RWPE2 (cell line): Measurements from ENCODE around the gene USP32.

Experiments
- ATAC-seq: fragments of 200-7000 bp; cut with Tn5 transposase; 3 replicates; pipeline ENCODE4 v1.9.1; 2021; ENCODE audit warnings: low read depth
- DNase-seq: peaks from one replicate; pipeline ENCODE4 v3.0.0-alpha.2; 2020; ENCODE audit warnings: low spot score
- H3K27ac ChIP-seq: fragments of 450-650 bp; 2 replicates; pipeline ENCODE4 v1.5.1; 2017; ENCODE audit warnings: mild to moderate bottlenecking; ENCODE audit not compliant: poor library complexity, severe bottlenecking
- H3K27me3 ChIP-seq: fragments of 250-450 bp; sonication (Bioruptor Pico); 2 replicates; pipeline ENCODE4 v1.5.1; 2021; ENCODE audit warnings: mild to moderate bottlenecking, moderate library complexity; ENCODE audit not compliant: insufficient read depth, poor library complexity, severe bottlenecking
- H3K36me3 ChIP-seq: fragments of 250-450 bp; sonication (Bioruptor Pico); 2 replicates; pipeline ENCODE4 v1.5.1; 2020; ENCODE audit warnings: low read depth, mild to moderate bottlenecking, moderate library complexity
- H3K4me1 ChIP-seq: fragments of 250-450 bp; sonication (Bioruptor Pico); 2 replicates; pipeline ENCODE4 v1.5.1; 2021; ENCODE audit warnings: mild to moderate bottlenecking, moderate library complexity; ENCODE audit not compliant: insufficient read depth, poor library complexity, severe bottlenecking
- H3K4me3 ChIP-seq: fragments of 250-450 bp; sonication (Bioruptor Pico); 2 replicates; pipeline ENCODE4 v1.5.1; 2021; ENCODE audit warnings: mild to moderate bottlenecking, moderate library complexity; ENCODE audit not compliant: severe bottlenecking
- H3K9me3 ChIP-seq: fragments of 250-450 bp; sonication (Bioruptor Pico); 2 replicates; pipeline ENCODE4 v1.5.1; 2021; ENCODE audit warnings: mild to moderate bottlenecking, moderate library complexity; ENCODE audit not compliant: severe bottlenecking
- TF ChIP-seq, protein P1 (sequence below): fragments of 450-650 bp; IDR thresholded peaks from one replicate; pipeline ENCODE4 v1.5.1; 2017; ENCODE audit warnings: mild to moderate bottlenecking, moderate library complexity; ENCODE audit not compliant: poor library complexity, severe bottlenecking

The USP32 gene

DNA sequence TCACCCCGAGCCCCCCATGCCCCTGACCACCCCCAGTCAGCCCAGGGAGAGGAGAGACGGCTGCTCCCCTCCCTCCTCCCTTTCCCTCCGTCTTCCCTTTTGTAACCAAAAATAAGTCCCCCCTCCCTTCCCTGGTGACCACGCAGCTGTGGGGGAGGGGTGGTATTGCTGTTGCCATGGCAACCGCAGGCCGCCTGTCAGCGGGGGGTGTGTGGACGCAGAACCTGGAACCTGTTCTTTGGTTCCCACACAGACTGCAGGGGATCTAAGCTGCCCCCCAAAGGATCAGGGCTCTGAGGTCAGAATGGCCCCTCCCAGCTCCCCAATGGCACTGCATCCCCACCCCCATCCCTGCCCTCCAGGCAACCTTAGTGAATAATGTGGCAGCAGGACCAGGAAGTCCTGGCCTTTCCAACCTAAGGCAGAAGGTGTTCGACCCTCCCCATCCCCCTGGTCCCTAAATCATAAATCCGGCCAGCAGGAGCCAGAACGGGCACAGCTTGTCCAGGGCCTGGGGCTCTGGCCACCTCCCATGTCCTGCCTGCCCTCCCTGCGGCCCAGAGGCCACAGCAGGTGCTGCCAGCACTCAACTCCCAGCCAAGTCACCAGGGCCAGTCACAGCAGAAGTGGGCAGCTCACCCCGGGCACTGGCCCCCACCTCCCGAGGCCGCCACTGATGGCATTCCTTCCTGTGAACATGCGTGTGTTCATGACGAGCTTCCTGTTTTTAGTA is 230.2 kb downstream of the USP32 start:
- ATAC-seq = no peak
- H3K27ac ChIP-seq = no peak overlapping the region
- H3K4me3 ChIP-seq = no peak overlapping the region
- H3K9me3 ChIP-seq = no peaks in the 10 kb centered on the region
- TF ChIP-seq, protein P1, sequence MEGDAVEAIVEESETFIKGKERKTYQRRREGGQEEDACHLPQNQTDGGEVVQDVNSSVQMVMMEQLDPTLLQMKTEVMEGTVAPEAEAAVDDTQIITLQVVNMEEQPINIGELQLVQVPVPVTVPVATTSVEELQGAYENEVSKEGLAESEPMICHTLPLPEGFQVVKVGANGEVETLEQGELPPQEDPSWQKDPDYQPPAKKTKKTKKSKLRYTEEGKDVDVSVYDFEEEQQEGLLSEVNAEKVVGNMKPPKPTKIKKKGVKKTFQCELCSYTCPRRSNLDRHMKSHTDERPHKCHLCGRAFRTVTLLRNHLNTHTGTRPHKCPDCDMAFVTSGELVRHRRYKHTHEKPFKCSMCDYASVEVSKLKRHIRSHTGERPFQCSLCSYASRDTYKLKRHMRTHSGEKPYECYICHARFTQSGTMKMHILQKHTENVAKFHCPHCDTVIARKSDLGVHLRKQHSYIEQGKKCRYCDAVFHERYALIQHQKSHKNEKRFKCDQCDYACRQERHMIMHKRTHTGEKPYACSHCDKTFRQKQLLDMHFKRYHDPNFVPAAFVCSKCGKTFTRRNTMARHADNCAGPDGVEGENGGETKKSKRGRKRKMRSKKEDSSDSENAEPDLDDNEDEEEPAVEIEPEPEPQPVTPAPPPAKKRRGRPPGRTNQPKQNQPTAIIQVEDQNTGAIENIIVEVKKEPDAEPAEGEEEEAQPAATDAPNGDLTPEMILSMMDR = no peak
- no peak for DNase-seq
- H3K36me3 ChIP-seq = no peaks in the 10 kb centered on the region
- no peaks in the 10 kb centered on the region for H3K27me3 ChIP-seq
- H3K4me1 ChIP-seq = no peaks in the 10 kb centered on the region

DNA sequence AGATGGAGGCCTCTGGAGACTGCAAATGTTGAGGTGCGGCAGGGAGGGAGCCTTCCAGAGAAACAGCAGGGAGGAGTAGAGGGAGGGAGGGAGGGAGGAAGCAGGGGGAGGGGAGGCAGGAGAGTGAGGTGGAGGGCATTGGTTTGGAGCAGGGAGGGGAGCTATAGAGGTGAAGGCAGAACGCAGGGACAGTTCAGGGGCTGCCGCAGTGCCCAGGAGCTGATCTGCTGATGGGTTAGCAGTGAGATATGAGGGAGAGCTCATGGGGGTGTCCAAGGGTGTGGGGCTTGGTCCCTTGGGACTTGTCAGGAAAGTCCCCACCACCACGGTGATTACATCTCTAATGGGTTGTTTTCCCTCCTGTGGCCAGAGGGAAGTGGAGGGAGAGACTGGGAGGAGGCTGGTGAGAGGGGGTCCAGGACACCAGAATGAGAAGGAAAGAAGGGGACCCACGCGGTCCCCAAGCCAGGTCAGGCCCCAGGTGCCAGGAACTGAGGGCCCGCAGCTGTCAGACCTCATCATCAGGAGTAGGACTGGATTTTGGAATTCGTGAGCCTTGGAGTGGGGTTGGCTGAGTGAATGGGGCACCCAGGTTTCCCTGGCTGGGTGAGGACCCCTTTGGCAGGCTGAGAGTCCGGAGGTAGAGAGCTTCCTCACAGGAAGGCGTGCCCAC is 231.0 kb downstream of the USP32 start:
- Histone ChIP-seq H3K36me3 (no peaks in the 10 kb centered on the region), H3K9me3 (no peaks in the 10 kb centered on the region), H3K27ac (no peak overlapping the region), H3K27me3 (no peaks in the 10 kb centered on the region), H3K4me3 (no peak overlapping the region), H3K4me1 (no peaks in the 10 kb centered on the region)
- TF ChIP-seq, protein P1 = no peak
- no peak for DNase-seq
- ATAC-seq = no peak

DNA sequence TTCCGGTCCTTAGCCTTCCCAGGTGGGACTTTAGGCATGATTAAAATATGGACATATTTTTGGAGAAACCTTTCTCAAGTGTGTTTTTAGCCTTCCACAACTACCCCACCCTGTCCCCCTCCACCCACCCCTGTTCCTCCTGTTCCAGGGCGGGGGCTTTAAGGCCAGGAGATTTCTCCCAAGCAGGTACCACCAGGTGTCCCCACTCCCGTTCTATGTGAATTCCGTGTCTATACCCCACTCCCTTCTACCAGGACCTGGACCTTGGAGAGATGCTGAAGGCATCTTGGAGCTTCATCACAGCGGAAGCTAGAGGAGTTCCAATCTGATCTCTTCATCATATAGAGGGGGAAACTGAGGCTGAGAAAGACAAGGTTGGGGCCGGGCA is 232.5 kb downstream of the USP32 start:
- H3K27ac ChIP-seq = no peak overlapping the region
- H3K4me1 ChIP-seq = no peaks in the 10 kb centered on the region
- DNase-seq (no peak), ATAC-seq (no peak)
- no peaks in the 10 kb centered on the region for H3K9me3 ChIP-seq
- TF ChIP-seq, protein P1 = no peak
- H3K27me3 ChIP-seq = no peaks in the 10 kb centered on the region
- H3K4me3 ChIP-seq = no peak overlapping the region
- no peaks in the 10 kb centered on the region for H3K36me3 ChIP-seq

DNA sequence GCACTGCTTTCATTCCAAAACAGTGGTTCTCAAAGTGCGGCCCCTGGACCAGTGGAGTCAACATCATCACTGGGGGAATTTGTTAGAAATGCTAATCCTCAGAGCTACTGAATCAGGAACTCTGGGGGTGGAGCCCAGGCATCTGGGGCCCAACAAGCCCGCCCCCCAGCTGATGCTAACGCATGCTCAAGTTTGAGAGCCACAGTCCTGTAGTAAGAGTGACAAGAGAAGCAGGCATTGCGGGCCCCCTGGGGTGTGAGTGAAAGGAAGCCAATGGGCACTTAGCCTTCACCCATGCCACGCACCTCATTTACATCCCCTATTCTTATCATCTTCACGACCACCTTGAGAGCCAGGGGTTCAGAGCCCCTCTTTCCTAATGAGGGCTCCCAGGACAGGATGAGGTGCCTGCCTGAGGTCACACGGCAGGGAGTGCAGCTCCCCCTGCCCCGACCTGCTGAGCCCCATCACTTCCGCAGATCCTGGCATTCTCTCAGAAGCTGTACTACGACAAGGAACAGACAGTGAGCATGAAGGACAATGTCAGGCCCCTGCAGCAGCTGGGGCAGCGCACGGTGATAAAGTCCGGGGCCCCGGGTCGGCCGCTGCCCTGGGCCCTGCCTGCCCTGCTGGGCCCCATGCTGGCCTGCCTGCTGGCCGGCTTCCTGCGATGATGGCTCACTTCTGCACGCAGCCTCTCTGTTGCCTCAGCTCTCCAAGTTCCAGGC is 233.0 kb downstream of the USP32 start:
- H3K4me1 ChIP-seq = no peaks in the 10 kb centered on the region
- DNase-seq (no peak), ATAC-seq (peak; percentile 24; the same call in 2 of the 3 replicates)
- H3K27ac ChIP-seq = no peak overlapping the region
- no peak overlapping the region for H3K4me3 ChIP-seq
- TF ChIP-seq, protein P1 = no peak
- no peaks in the 10 kb centered on the region for H3K9me3 ChIP-seq
- no peaks in the 10 kb centered on the region for H3K27me3 ChIP-seq
- H3K36me3 ChIP-seq = no peaks in the 10 kb centered on the region
